Activated B cell treated with CpG ODN at 0.5 μM for 24 hours (primary cell): ENCODE measurements around the gene ODF2L. TPM values are rescaled to one million over a fixed set of nuclear protein-coding genes. Genes with fewer than 3 reads are reported as not detected.

Experiments used
- ATAC-seq: fragments of 200-7000 bp; cut with Tn5 transposase; one replicate; pipeline ENCODE4 v1.10.0; 2021; ENCODE audit warnings: low read depth, mild to moderate bottlenecking, moderate library complexity
- CTCF ChIA-PET: fragments of 350-600 bp; sonication (Branson Sonifier 250); formaldehyde crosslinking; loops from one replicate; lab custom pipeline; 2021; ENCODE audit warnings: antibody characterized with exemption; lab: Charles Lee
- POLR2A ChIA-PET: fragments of 350-600 bp; sonication (Branson Sonifier 250); formaldehyde crosslinking; loops from one replicate; lab custom pipeline; 2021; ENCODE audit warnings: antibody characterized with exemption; lab: Charles Lee
- DNase-seq: peaks from one replicate; pipeline ENCODE4 v3.0.0; 2022
- H3K27ac Mint-ChIP-seq: one replicate; pipeline ENCODE4 v1.8.0; 2020; ENCODE audit warnings: mixed read lengths
- H3K27me3 Mint-ChIP-seq: one replicate; pipeline ENCODE4 v1.8.0; 2021; ENCODE audit warnings: mixed read lengths
- H3K36me3 Mint-ChIP-seq: one replicate; pipeline ENCODE4 v1.8.0; 2021; ENCODE audit warnings: low read depth, mixed read lengths
- H3K4me1 Mint-ChIP-seq: one replicate; pipeline ENCODE4 v1.8.0; 2021; ENCODE audit warnings: mixed read lengths
- H3K4me3 Mint-ChIP-seq: one replicate; pipeline ENCODE4 v1.8.0; 2020; ENCODE audit warnings: mild to moderate bottlenecking, mixed read lengths
- H3K9me3 Mint-ChIP-seq: one replicate; pipeline ENCODE4 v1.8.0; 2020; ENCODE audit warnings: mixed read lengths
- CTCF ChIP-seq: fragments of 200-600 bp; IDR thresholded peaks from one replicate; pipeline ENCODE4 v1.8.0; 2022; ENCODE audit warnings: antibody characterized with exemption, mild to moderate bottlenecking
- intact Hi-C: fragments of 100-400 bp; cut with micrococcal nuclease; formaldehyde crosslinking; loops from one replicate; pipeline ENCODE4 v1.15.1; 2024
- total RNA-seq: library from RNA; stranded (reverse); gene quantifications from 2 replicates; pipeline ENCODE4 v1.2.3, GENCODE V29; 2022

The ODF2L gene
- total RNA-seq, 1 donor from 2014 or later, result 36.1 TPM

- Mint-ChIP-seq H3K4me1 (no peaks in the 10 kb centered on the region), H3K27me3 (peaks cover 8% of the 10 kb centered on the region), H3K36me3 (no peaks in the 10 kb centered on the region), H3K9me3 (no peaks in the 10 kb centered on the region), H3K4me3 (no peak overlapping the region), H3K27ac (no peak overlapping the region)
- CTCF ChIA-PET, result no interaction called here
- intact Hi-C loops, result no loop called here
- no peak for DNase-seq
- ATAC-seq, result no peak
- no peak for TF ChIP-seq CTCF
- POLR2A ChIA-PET, result no interaction called here
Measured at GRCh38 chr1:86305731-86306130, 90.4 kb downstream of the ODF2L start.

- ChIA-PET POLR2A (no interaction called here), CTCF (no interaction called here)
- no peak for DNase-seq
- Mint-ChIP-seq H3K4me1 (no peaks in the 10 kb centered on the region), H3K4me3 (no peak overlapping the region), H3K27me3 (peaks cover 11% of the 10 kb centered on the region), H3K27ac (no peak overlapping the region), H3K36me3 (no peaks in the 10 kb centered on the region), H3K9me3 (no peaks in the 10 kb centered on the region)
- ATAC-seq, result no peak
- no peak for TF ChIP-seq CTCF
- intact Hi-C loops, result no loop called here
Measured at GRCh38 chr1:86303041-86303690, 93.0 kb downstream of the ODF2L start.

Other genes starting within 250 kb of the ODF2L start
- not detected in 2 replicates for gene COL24A1, start 239.6 kb downstream of the ODF2L start, total RNA-seq
- not detected in 2 replicates for gene CLCA2, start 27.8 kb upstream of the ODF2L start, total RNA-seq
- not detected in 2 replicates for gene CLCA1, start 72.6 kb upstream of the ODF2L start, total RNA-seq
- gene CLCA4, start 150.8 kb upstream of the ODF2L start, total RNA-seq, result not detected in 2 replicates